WTC11 (cell line): ENCODE data around the gene CLDN19. TPM values are rescaled to one million over a fixed set of nuclear protein-coding genes. Genes with fewer than 3 reads are reported as not detected.

Source experiments
- ATAC-seq: fragments of 200-7000 bp; cut with Tn5 transposase; 2 replicates; pipeline ENCODE4 v1.10.0; 2021; ENCODE audit warnings: mild to moderate bottlenecking, moderate library complexity
- CTCF ChIA-PET: fragments of 300-600 bp; sonication (Branson Sonifier 250); formaldehyde crosslinking; loops from one replicate; lab custom pipeline; 2021; ENCODE audit warnings: antibody characterized with exemption; lab: Charles Lee
- POLR2A ChIA-PET: fragments of 350-600 bp; sonication (Branson Sonifier 250); formaldehyde crosslinking; loops from one replicate; lab custom pipeline; 2021; ENCODE audit warnings: antibody characterized with exemption; lab: Charles Lee
- DNase-seq: peaks from one replicate; pipeline ENCODE4 v3.0.0; 2021; ENCODE audit warnings: low spot score
- H3K27ac Mint-ChIP-seq: 2 replicates; pipeline ENCODE4 v1.8.0; 2021; ENCODE audit warnings: mixed read lengths
- H3K27me3 Mint-ChIP-seq: 2 replicates; pipeline ENCODE4 v1.8.0; 2021; ENCODE audit warnings: low read depth, mild to moderate bottlenecking, moderate library complexity, mixed read lengths
- H3K36me3 Mint-ChIP-seq: 2 replicates; pipeline ENCODE4 v1.8.0; 2021; ENCODE audit warnings: mixed read lengths
- H3K4me1 Mint-ChIP-seq: 2 replicates; pipeline ENCODE4 v1.8.0; 2022; ENCODE audit warnings: mixed read lengths
- H3K4me3 Mint-ChIP-seq: 2 replicates; pipeline ENCODE4 v1.8.0; 2021; ENCODE audit warnings: mild to moderate bottlenecking, moderate library complexity, mixed read lengths
- H3K9me3 Mint-ChIP-seq: 2 replicates; pipeline ENCODE4 v1.8.0; 2021; ENCODE audit warnings: mixed read lengths
- ATF2 ChIP-seq: sonication (generic); formaldehyde crosslinking; IDR thresholded peaks from 2 replicates; pipeline ENCODE4 v1.8.1; 2022; ENCODE audit warnings: low read depth, missing genetic modification reagents, borderline replicate concordance
- CBFB ChIP-seq: sonication (generic); formaldehyde crosslinking; IDR thresholded peaks from 2 replicates; pipeline ENCODE4 v1.8.1; 2022; ENCODE audit warnings: mild to moderate bottlenecking, low read depth, missing genetic modification reagents
- CREB1 ChIP-seq: sonication (generic); formaldehyde crosslinking; IDR thresholded peaks from 2 replicates; pipeline ENCODE4 v1.8.0; 2023; ENCODE audit warnings: mild to moderate bottlenecking, missing genetic modification reagents
- CTCF ChIP-seq: fragments of 200-600 bp; IDR thresholded peaks from 2 replicates; pipeline ENCODE4 v1.8.0; 2022; ENCODE audit warnings: antibody characterized with exemption
- EMX1 ChIP-seq: fragments of 250-450 bp; sonication (Bioruptor Pico); IDR thresholded peaks from 2 replicates; pipeline ENCODE4 v1.8.0; 2021; ENCODE audit warnings: mild to moderate bottlenecking
- PREB ChIP-seq: sonication (generic); formaldehyde crosslinking; IDR thresholded peaks from 2 replicates; pipeline ENCODE4 v1.8.1; 2022; ENCODE audit warnings: mild to moderate bottlenecking, missing genetic modification reagents, moderate library complexity, borderline replicate concordance
- TCF7 ChIP-seq: sonication (generic); formaldehyde crosslinking; IDR thresholded peaks from 2 replicates; pipeline ENCODE4 v1.8.0; 2022; ENCODE audit warnings: mild to moderate bottlenecking, low read depth, missing genetic modification reagents, moderate library complexity
- ZMAT4 ChIP-seq: fragments of 250-450 bp; sonication (Bioruptor Pico); IDR thresholded peaks from 2 replicates; pipeline ENCODE4 v1.9.0; 2021; ENCODE audit warnings: mild to moderate bottlenecking
- ZNF121 ChIP-seq: sonication (generic); formaldehyde crosslinking; IDR thresholded peaks from 2 replicates; pipeline ENCODE4 v1.8.0; 2023; ENCODE audit warnings: missing genetic modification reagents
- ZNF138 ChIP-seq: sonication (generic); formaldehyde crosslinking; conservative IDR thresholded peaks from 2 replicates; pipeline ENCODE4 v1.8.1; 2022; ENCODE audit warnings: mild to moderate bottlenecking, moderate library complexity, missing genetic modification reagents
- ZNF416 ChIP-seq: fragments of 250-450 bp; sonication (Bioruptor Pico); IDR thresholded peaks from 2 replicates; pipeline ENCODE4 v1.9.0; 2021; ENCODE audit warnings: mild to moderate bottlenecking, inconsistent platforms
- total RNA-seq: library from RNA; stranded (reverse); gene quantifications from 3 replicates; pipeline ENCODE4 v1.2.3, GENCODE V29; 2021
- TF ChIP-seq, protein P1 (sequence below): fragments of 250-450 bp; sonication (Bioruptor Pico); IDR thresholded peaks from 2 replicates; pipeline ENCODE4 v1.8.0; 2021; ENCODE audit warnings: mild to moderate bottlenecking
- TF ChIP-seq, protein P2 (sequence below): sonication (generic); formaldehyde crosslinking; IDR thresholded peaks from 2 replicates; pipeline ENCODE4 v1.8.0; 2023; ENCODE audit warnings: missing genetic modification reagents

Gene CLDN19
- total RNA-seq, 1 experiment from 2014 or later: 8.1 TPM

DNA sequence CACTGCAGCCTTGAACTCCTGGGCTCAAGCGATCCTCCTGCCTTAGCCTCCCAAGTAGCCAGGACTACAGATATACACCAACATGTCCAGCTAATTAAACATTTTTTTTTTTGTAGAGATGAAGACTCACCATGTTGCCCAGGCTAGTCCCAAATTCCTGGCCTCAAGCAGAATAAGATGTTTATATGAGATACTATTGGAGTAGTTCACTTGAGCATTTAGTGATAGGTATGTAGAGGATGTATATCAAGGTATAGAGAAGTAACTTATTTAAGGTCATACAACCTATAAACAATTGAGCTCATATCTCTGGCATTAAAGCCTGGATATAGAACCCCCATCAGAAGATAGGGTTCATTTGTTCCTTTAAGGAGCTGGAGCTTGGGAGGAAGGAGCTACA, 40.1 kb upstream of the CLDN19 start (continued):
- TF ChIP-seq, protein P1, sequence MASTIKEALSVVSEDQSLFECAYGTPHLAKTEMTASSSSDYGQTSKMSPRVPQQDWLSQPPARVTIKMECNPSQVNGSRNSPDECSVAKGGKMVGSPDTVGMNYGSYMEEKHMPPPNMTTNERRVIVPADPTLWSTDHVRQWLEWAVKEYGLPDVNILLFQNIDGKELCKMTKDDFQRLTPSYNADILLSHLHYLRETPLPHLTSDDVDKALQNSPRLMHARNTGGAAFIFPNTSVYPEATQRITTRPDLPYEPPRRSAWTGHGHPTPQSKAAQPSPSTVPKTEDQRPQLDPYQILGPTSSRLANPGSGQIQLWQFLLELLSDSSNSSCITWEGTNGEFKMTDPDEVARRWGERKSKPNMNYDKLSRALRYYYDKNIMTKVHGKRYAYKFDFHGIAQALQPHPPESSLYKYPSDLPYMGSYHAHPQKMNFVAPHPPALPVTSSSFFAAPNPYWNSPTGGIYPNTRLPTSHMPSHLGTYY (CRISPR knock-in tag): no peak
- TF ChIP-seq, protein P2, sequence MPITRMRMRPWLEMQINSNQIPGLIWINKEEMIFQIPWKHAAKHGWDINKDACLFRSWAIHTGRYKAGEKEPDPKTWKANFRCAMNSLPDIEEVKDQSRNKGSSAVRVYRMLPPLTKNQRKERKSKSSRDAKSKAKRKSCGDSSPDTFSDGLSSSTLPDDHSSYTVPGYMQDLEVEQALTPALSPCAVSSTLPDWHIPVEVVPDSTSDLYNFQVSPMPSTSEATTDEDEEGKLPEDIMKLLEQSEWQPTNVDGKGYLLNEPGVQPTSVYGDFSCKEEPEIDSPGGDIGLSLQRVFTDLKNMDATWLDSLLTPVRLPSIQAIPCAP (CRISPR knock-in tag): no peak
- TF ChIP-seq ZMAT4 (CRISPR knock-in tag) (no peak), ZNF416 (CRISPR knock-in tag) (no peak), ATF2 (no peak), ZNF121 (CRISPR knock-in tag) (no peak)

DNA sequence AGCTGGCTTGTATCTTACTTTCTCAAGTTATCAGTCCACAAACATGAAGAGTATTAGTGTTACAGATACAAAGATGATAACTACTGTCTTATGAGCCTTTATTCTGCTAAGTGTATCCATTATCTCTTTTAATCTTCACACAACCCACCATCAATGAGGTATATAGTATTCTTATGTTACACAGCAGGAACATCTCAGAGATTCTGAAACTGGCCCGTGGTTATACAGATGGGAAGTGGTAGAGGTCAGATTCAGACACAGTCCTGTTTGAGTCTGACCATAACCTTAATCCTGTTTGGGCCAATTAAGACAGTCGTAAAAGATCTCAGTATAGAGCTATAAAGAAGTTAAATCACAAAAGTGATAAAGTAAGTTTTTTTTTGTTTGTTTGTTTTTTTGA, 39.7 kb upstream of the CLDN19 start:
- H3K27ac Mint-ChIP-seq: no peak overlapping the region
- H3K9me3 Mint-ChIP-seq: peaks cover 4% of the 10 kb centered on the region; the same call in 1 of the 2 replicates
- H3K4me1 Mint-ChIP-seq: no peaks in the 10 kb centered on the region
- TF ChIP-seq PREB (CRISPR knock-in tag): no peak
- TF ChIP-seq EMX1: no peak
- TF ChIP-seq TCF7: no peak
- TF ChIP-seq, protein P1 (CRISPR knock-in tag): no peak
- TF ChIP-seq CREB1 (CRISPR knock-in tag): no peak
- no peak for TF ChIP-seq ZNF138 (CRISPR knock-in tag)
- TF ChIP-seq, all 79 proteins: peak for 0
- POLR2A ChIA-PET: no interaction called here
- ATAC-seq (no peak), DNase-seq (no peak)
- H3K36me3 Mint-ChIP-seq: peaks cover 52% of the 10 kb centered on the region
- CTCF ChIA-PET: interaction anchor here (1.3 kb wide), 1 partner anchor 294 kb away, joined by 3 read pairs; no protein-coding TSS in a partner anchor
- H3K27me3 Mint-ChIP-seq: no peaks in the 10 kb centered on the region
- H3K4me3 Mint-ChIP-seq: no peak overlapping the region

DNA sequence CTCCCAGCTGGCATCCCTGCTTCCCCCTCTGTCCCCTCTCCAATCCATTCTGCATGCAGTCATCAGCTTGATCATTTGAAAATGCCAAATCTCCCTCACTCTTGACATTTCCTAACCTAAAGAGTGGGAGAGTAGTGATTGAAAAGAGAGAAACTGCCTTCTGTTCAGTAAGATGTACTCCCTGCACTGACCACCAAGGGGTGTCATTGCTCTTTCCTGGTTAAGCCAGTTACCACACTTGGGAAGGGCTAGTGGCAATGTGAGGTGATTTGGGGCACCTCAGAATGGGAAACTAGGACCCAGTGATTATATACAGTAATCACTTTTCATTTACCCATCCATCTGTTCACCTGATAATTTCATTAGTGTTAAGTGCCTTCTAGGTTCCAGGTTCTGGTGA, 37.8 kb upstream of the CLDN19 start:
- TF ChIP-seq CTCF (peak; percentile 32), CBFB (CRISPR knock-in tag) (no peak)
- ChIA-PET CTCF (interaction anchor here (0.7 to 1.5 kb wide), 8 partner anchors 11 to 296 kb away, joined by 3 to 9 read pairs (median 7); partner anchors contain the start of genes C1orf50, ERMAP, P3H1 and SVBP), POLR2A (no interaction called here)
- Mint-ChIP-seq H3K9me3 (peaks cover 4% of the 10 kb centered on the region; the same call in 1 of the 2 replicates), H3K27me3 (no peaks in the 10 kb centered on the region), H3K4me3 (no peak overlapping the region), H3K36me3 (peaks cover 56% of the 10 kb centered on the region), H3K27ac (no peak overlapping the region), H3K4me1 (peaks cover 4% of the 10 kb centered on the region; the same call in 1 of the 2 replicates)
- DNase-seq (peak; percentile 63), ATAC-seq (peak; percentile 84)
